GM19372 (cell line): ENCODE data around the gene PSMB11.

Source experiments
- ATAC-seq: cut with Tn5 transposase; IDR thresholded peaks from one replicate; pipeline ENCODE4 v1.9.1; 2021; ENCODE audit warnings: mild to moderate bottlenecking, low read depth, moderate library complexity; ENCODE audit not compliant: unreplicated experiment

Gene PSMB11

DNA sequence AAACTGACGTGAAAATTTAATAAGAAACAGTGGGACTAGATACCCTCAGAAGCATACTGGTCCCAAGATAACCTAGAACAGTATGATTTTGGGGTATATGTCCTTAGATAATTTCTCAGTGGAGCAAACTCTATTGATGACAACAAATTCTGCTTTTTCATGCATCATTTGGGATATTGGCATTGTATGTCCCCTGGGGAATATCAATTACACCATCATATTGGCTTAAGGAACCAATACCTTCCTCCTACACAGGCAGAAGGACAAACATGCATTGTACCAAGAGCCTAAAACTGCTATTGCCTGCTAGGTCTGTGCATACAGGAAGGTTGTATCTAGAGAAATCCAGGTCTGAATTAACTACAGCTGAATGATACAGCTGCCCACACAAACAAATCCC lies 32.9 kb downstream of the PSMB11 start:
- ATAC-seq, result no peak

DNA sequence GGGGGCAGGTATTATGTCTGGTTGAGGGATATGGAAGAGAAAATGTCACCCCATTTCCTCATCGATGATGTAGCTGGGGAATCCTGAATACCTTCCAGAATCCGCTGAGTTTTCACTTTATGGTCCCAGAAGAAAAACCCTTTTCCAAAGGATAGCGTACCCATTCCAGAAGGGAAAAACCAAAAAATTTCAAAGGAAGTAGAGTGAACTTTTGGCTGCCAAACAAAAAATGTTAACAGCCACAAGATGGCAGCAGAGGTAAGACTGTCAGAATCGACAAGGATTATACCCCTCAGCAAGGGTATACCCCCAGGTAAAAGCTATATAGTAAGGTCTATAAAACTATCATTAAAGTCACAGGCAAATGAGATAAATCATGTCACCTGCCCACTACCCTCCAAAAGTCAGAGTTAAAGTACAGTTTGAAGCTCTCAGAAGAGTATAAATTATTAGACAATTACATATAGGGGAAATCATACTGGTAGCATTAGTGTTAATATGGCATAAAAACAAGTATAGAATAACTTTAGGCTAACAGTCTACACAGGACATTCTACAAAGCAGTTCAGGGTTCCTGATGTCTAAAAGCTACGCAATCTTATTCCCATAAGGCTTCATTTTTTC lies 34.9 kb downstream of the PSMB11 start:
- ATAC-seq, result no peak

DNA sequence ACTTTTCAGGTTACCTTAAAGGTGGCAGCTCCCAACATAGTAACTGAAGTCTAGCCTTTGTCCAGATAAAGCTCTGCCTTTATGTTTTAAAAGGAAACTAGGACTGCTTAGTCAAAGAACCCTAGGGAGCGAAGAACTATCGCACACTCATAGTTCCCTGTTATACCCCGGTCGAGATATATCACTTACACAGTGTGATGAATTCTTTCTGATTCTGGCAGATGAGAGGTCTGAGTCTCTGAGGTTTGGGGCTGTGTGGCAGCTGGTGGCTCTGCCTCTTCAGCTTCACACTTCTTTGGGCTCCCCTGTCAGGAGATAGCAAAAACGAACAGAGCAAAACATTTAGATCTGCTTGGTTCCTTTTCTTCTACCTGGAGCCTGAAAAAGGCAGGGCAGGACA lies 36.0 kb downstream of the PSMB11 start:
- no peak for ATAC-seq

DNA sequence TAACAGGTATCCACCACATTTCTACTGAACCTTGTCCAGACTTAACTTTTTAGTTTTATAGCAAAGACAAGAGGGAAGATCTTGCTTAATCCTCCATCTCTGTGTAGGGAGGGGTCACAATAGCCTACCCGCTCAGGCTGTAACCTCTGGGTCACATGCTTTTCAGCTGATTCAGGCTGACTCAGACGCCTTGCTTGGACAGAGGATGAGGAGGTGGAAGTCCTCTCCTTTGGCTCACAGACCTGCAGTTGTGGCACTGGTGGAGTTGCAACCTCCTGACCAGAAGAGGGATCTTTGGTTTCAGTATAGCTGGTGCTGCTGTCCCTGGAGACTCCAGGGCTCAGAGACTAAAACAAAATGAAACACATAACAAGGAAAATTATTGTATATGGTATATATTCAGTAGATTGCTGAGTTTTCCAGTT lies 36.7 kb downstream of the PSMB11 start:
- ATAC-seq, result no peak

GRCh38 chr14:23079716-23080115 lies 37.7 kb downstream of the PSMB11 start:
- no peak for ATAC-seq

- ATAC-seq, result no peak
These were observed 38.5 kb downstream of the PSMB11 start for GRCh38 chr14:23080474-23080873.

GRCh38 chr14:23085458-23085857 lies 43.4 kb downstream of the PSMB11 start:
- ATAC-seq, result no peak

- no peak for ATAC-seq
These were observed 44.6 kb downstream of the PSMB11 start for GRCh38 chr14:23086565-23086964.

GRCh38 chr14:23089498-23090253 lies 47.7 kb downstream of the PSMB11 start:
- no peak for ATAC-seq

DNA sequence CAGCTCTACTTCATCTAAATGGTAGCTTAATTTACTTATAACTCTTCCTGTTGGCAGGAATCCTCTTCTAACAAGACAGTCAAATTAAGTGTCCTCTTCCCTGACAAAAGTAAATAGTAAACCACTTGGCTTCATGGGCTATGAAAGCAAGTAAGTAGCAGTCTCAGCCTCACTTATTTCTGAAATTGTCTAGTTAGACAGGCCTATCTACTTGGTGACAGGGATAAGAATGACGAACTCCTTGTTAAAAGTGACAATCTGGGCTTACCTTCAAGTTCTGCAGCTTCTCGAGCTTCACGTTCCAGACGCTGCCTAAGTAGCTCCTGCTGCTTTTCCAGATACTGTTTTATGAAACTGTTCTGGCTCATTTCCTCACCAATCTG lies 48.2 kb downstream of the PSMB11 start:
- ATAC-seq, result no peak

- ATAC-seq, result no peak
These were observed 49.5 kb downstream of the PSMB11 start for GRCh38 chr14:23091294-23092225.

GRCh38 chr14:23093104-23093503 lies 51.1 kb downstream of the PSMB11 start:
- no peak for ATAC-seq

DNA sequence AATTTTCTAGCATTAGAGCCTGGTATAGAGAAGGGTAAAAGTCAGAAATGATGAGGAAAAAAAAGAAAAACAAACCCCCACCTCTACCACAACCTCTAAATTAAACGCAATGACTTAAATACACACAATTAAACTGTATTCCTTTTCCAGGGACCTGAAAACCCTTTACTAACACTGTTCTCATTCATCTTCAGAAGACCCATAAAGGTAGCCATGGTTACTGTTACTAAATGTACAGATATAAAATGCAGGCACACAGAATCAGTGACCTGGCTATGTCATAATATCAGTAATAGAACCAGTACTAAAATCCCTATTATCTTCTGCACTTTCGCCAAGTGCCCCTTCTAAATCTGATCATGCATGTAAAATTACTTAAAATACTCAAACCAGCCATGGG lies 51.5 kb downstream of the PSMB11 start:
- no peak for ATAC-seq
